WTC11 (cell line): ENCODE results near the gene TMEM41B.

Source experiments
- ARID4B ChIP-seq: sonication (generic); formaldehyde crosslinking; IDR thresholded peaks from 2 replicates; pipeline ENCODE4 v1.8.0; 2023; ENCODE audit warnings: missing genetic modification reagents, mild to moderate bottlenecking, borderline replicate concordance
- ATF1 ChIP-seq: sonication (generic); formaldehyde crosslinking; IDR thresholded peaks from 2 replicates; pipeline ENCODE4 v1.8.1; 2023; ENCODE audit warnings: mild to moderate bottlenecking, moderate library complexity, missing genetic modification reagents
- ATF2 ChIP-seq: sonication (generic); formaldehyde crosslinking; IDR thresholded peaks from 2 replicates; pipeline ENCODE4 v1.8.1; 2022; ENCODE audit warnings: low read depth, missing genetic modification reagents, borderline replicate concordance
- ATF3 ChIP-seq: sonication (generic); formaldehyde crosslinking; conservative IDR thresholded peaks from 2 replicates; pipeline ENCODE4 v1.8.1; 2022; ENCODE audit warnings: mild to moderate bottlenecking, missing genetic modification reagents
- ELF4 ChIP-seq: sonication (generic); formaldehyde crosslinking; IDR thresholded peaks from 2 replicates; pipeline ENCODE4 v1.8.1; 2022; ENCODE audit warnings: low read depth, mild to moderate bottlenecking, moderate library complexity, missing genetic modification reagents
- GABPB1 ChIP-seq: sonication (generic); formaldehyde crosslinking; IDR thresholded peaks from 2 replicates; pipeline ENCODE4 v1.8.1; 2023; ENCODE audit warnings: mild to moderate bottlenecking, missing genetic modification reagents
- GTF2I ChIP-seq: fragments of 250-450 bp; sonication (Bioruptor Pico); conservative IDR thresholded peaks from 2 replicates; pipeline ENCODE4 v1.4.0; 2021; ENCODE audit warnings: mild to moderate bottlenecking
- RELA ChIP-seq: sonication (generic); formaldehyde crosslinking; IDR thresholded peaks from 2 replicates; pipeline ENCODE4 v1.8.1; 2022; ENCODE audit warnings: missing genetic modification reagents, mild to moderate bottlenecking, borderline replicate concordance
- TCF7 ChIP-seq: sonication (generic); formaldehyde crosslinking; IDR thresholded peaks from 2 replicates; pipeline ENCODE4 v1.8.0; 2022; ENCODE audit warnings: mild to moderate bottlenecking, low read depth, missing genetic modification reagents, moderate library complexity
- ZNF263 ChIP-seq: sonication (generic); formaldehyde crosslinking; IDR thresholded peaks from 2 replicates; pipeline ENCODE4 v1.8.1; 2022; ENCODE audit warnings: low read depth, mild to moderate bottlenecking, moderate library complexity, missing genetic modification reagents
- ZNF396 ChIP-seq: fragments of 250-450 bp; sonication (Bioruptor Pico); IDR thresholded peaks from 2 replicates; pipeline ENCODE4 v1.8.0; 2021; ENCODE audit warnings: mild to moderate bottlenecking, moderate library complexity, borderline replicate concordance
- TF ChIP-seq, protein P1 (sequence below): fragments of 200-600 bp; IDR thresholded peaks from 2 replicates; pipeline ENCODE4 v1.8.0; 2022; ENCODE audit warnings: antibody characterized with exemption
- TF ChIP-seq, protein P2 (sequence below): sonication (generic); formaldehyde crosslinking; IDR thresholded peaks from 2 replicates; pipeline ENCODE4 v1.8.1; 2023; ENCODE audit warnings: mild to moderate bottlenecking, missing genetic modification reagents, moderate library complexity
- TF ChIP-seq, protein P3 (sequence below): sonication (generic); formaldehyde crosslinking; IDR thresholded peaks from 2 replicates; pipeline ENCODE4 v1.8.0; 2022; ENCODE audit warnings: missing genetic modification reagents

- no peak for TF ChIP-seq RELA (CRISPR knock-in tag)
- TF ChIP-seq GTF2I = no peak
- TF ChIP-seq ZNF263 (CRISPR knock-in tag) = no peak
- peak; percentile 90 for TF ChIP-seq GABPB1 (CRISPR knock-in tag)
- TF ChIP-seq ATF3 (CRISPR knock-in tag) = no peak
- TF ChIP-seq, protein P1, sequence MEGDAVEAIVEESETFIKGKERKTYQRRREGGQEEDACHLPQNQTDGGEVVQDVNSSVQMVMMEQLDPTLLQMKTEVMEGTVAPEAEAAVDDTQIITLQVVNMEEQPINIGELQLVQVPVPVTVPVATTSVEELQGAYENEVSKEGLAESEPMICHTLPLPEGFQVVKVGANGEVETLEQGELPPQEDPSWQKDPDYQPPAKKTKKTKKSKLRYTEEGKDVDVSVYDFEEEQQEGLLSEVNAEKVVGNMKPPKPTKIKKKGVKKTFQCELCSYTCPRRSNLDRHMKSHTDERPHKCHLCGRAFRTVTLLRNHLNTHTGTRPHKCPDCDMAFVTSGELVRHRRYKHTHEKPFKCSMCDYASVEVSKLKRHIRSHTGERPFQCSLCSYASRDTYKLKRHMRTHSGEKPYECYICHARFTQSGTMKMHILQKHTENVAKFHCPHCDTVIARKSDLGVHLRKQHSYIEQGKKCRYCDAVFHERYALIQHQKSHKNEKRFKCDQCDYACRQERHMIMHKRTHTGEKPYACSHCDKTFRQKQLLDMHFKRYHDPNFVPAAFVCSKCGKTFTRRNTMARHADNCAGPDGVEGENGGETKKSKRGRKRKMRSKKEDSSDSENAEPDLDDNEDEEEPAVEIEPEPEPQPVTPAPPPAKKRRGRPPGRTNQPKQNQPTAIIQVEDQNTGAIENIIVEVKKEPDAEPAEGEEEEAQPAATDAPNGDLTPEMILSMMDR = no peak
- TF ChIP-seq TCF7 (CRISPR knock-in tag) = no peak
- TF ChIP-seq ATF2 = no peak
- no peak for TF ChIP-seq ELF4 (CRISPR knock-in tag)
- TF ChIP-seq, protein P2, sequence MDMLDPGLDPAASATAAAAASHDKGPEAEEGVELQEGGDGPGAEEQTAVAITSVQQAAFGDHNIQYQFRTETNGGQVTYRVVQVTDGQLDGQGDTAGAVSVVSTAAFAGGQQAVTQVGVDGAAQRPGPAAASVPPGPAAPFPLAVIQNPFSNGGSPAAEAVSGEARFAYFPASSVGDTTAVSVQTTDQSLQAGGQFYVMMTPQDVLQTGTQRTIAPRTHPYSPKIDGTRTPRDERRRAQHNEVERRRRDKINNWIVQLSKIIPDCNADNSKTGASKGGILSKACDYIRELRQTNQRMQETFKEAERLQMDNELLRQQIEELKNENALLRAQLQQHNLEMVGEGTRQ (CRISPR knock-in tag) = 0 out of 2 replicates have a peak, but pooled peaks have one; percentile 44
- TF ChIP-seq, protein P3, sequence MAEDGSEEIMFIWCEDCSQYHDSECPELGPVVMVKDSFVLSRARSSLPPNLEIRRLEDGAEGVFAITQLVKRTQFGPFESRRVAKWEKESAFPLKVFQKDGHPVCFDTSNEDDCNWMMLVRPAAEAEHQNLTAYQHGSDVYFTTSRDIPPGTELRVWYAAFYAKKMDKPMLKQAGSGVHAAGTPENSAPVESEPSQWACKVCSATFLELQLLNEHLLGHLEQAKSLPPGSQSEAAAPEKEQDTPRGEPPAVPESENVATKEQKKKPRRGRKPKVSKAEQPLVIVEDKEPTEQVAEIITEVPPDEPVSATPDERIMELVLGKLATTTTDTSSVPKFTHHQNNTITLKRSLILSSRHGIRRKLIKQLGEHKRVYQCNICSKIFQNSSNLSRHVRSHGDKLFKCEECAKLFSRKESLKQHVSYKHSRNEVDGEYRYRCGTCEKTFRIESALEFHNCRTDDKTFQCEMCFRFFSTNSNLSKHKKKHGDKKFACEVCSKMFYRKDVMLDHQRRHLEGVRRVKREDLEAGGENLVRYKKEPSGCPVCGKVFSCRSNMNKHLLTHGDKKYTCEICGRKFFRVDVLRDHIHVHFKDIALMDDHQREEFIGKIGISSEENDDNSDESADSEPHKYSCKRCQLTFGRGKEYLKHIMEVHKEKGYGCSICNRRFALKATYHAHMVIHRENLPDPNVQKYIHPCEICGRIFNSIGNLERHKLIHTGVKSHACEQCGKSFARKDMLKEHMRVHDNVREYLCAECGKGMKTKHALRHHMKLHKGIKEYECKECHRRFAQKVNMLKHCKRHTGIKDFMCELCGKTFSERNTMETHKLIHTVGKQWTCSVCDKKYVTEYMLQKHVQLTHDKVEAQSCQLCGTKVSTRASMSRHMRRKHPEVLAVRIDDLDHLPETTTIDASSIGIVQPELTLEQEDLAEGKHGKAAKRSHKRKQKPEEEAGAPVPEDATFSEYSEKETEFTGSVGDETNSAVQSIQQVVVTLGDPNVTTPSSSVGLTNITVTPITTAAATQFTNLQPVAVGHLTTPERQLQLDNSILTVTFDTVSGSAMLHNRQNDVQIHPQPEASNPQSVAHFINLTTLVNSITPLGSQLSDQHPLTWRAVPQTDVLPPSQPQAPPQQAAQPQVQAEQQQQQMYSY (CRISPR knock-in tag) = no peak
- TF ChIP-seq ARID4B = peak; percentile 62; the same call in 1 of the 2 replicates
- TF ChIP-seq ZNF396 (CRISPR knock-in tag) = no peak
- no peak for TF ChIP-seq ATF1
These were observed at the start of gene TMEM41B for GRCh38 chr11:9314291-9315077.
